Keratinocyte (primary cell): ENCODE data around the gene FAAP20. TPM values are rescaled to one million over a fixed set of nuclear protein-coding genes. Genes with fewer than 3 reads are reported as not detected.

Experiments used
- DNase-seq: peaks from one replicate; pipeline ENCODE4 v3.0.0-alpha.2; 2011; ENCODE audit warnings: low read depth, missing footprints, low spot score
- FAIRE-seq: peaks from 2 replicates; lab custom pipeline; 2011; peaks lifted over from hg19 to GRCh38; lab: Jason Lieb, UNC
- H2AFZ ChIP-seq: 2 replicates; pipeline ENCODE4 v1.6.0; 2012; ENCODE audit warnings: low read length, control low read depth, inconsistent platforms; ENCODE audit not compliant: control insufficient read depth
- H3K27ac ChIP-seq: 2 replicates; pipeline ENCODE4 v1.5.1; 2011; ENCODE audit warnings: low read length; ENCODE audit not compliant: control insufficient read depth, insufficient read depth
- H3K27me3 ChIP-seq: 3 replicates; pipeline ENCODE4 v1.6.0; 2011; ENCODE audit warnings: low read length; ENCODE audit not compliant: control insufficient read depth, insufficient read depth; ENCODE audit errors: extremely low read depth
- H3K36me3 ChIP-seq, 2 experiments: 2 replicates in 1 of 2; 3 replicates in 1 of 2; pipeline ENCODE4 v1.5.1; 2011; ENCODE audit warnings: low read length in 2 of 2, mild to moderate bottlenecking in 1 of 2; ENCODE audit not compliant: control insufficient read depth in 2 of 2, insufficient read depth in 2 of 2; ENCODE audit errors: extremely low read depth in 1 of 2
- H3K4me1 ChIP-seq: 3 replicates; pipeline ENCODE4 v1.5.1; 2011; ENCODE audit warnings: low read length; ENCODE audit not compliant: control insufficient read depth, insufficient read depth; ENCODE audit errors: extremely low read depth
- H3K4me2 ChIP-seq: 3 replicates; pipeline ENCODE4 v1.6.0; 2011; ENCODE audit warnings: low read depth, low read length; ENCODE audit not compliant: control insufficient read depth, insufficient read depth; ENCODE audit errors: extremely low read depth
- H3K4me3 ChIP-seq, 3 experiments: fragments of 200-600 bp in 1 of 3; sonication (generic) in 1 of 3; 2 replicates in 2 of 3; 3 replicates in 1 of 3; pipeline ENCODE4 v1.5.1; 2011 to 2016; ENCODE audit warnings: low read length in 3 of 3, mild to moderate bottlenecking in 3 of 3, control low read depth in 2 of 3, inconsistent platforms in 1 of 3, low read depth in 1 of 3, mixed read lengths in 1 of 3, mixed run types in 1 of 3, moderate library complexity in 1 of 3; ENCODE audit not compliant: control insufficient read depth in 2 of 3, insufficient read depth in 2 of 3; ENCODE audit errors: extremely low read depth in 1 of 3
- H3K79me2 ChIP-seq: 2 replicates; pipeline ENCODE4 v1.6.0; 2012; ENCODE audit warnings: low read length; ENCODE audit not compliant: control insufficient read depth, insufficient read depth
- H3K9ac ChIP-seq: 3 replicates; pipeline ENCODE4 v1.6.0; 2011; ENCODE audit warnings: low read length; ENCODE audit not compliant: control insufficient read depth, insufficient read depth; ENCODE audit errors: extremely low read depth
- H3K9me1 ChIP-seq: 3 replicates; pipeline ENCODE4 v1.6.0; 2011; ENCODE audit warnings: low read length; ENCODE audit not compliant: control insufficient read depth, insufficient read depth; ENCODE audit errors: extremely low read depth
- H3K9me3 ChIP-seq: 2 replicates; pipeline ENCODE4 v1.5.1; 2012; ENCODE audit warnings: low read depth, low read length; ENCODE audit not compliant: control insufficient read depth
- H4K20me1 ChIP-seq: 3 replicates; pipeline ENCODE4 v1.6.0; 2011; ENCODE audit warnings: low read length; ENCODE audit not compliant: control insufficient read depth, insufficient read depth; ENCODE audit errors: extremely low read depth
- CTCF ChIP-seq, 3 experiments: IDR thresholded peaks in 1 of 3; conservative IDR thresholded peaks in 1 of 3; optimal IDR thresholded peaks in 1 of 3; 2 replicates in 2 of 3; 3 replicates in 1 of 3; pipeline versions ENCODE3 to v1.5.1; 2011; ENCODE audit warnings: low read length in 3 of 3, mild to moderate bottlenecking in 3 of 3, moderate library complexity in 2 of 3, control low read depth in 1 of 3, inconsistent platforms in 1 of 3; ENCODE audit not compliant: insufficient read depth in 2 of 3; ENCODE audit errors: extremely low read depth in 1 of 3
- EZH2 ChIP-seq: IDR thresholded peaks from one replicate; pipeline ENCODE4 v1.6.1; 2012; ENCODE audit warnings: inconsistent platforms, mild to moderate bottlenecking, low read length, moderate library complexity
- dilution Hi-C: fragments of 300-500 bp; cut with MboI; formaldehyde crosslinking; loops from one replicate; pipeline ENCODE4 v1.7.0; 2020; ENCODE audit warnings: low sequenced_read_pairs; ENCODE audit not compliant: extremely low pct_ligation_motif_present
- polyA plus RNA-seq, 5 experiments: library from polyadenylated mRNA; depleted of rRNA in 3 of 5; stranded (reverse) in 3 of 5; stranded (forward) in 1 of 5; unstranded in 1 of 5; fragments of >200 nt; gene quantifications; 1 replicate in 1 of 5; 2 replicates in 3 of 5; 3 replicates in 1 of 5; pipeline versions ENCODE4 v1.2.1 to v1.2.3, GENCODE V29; 2011 to 2012; ENCODE audit warnings: missing spikeins in 2 of 5, low read depth in 1 of 5, low replicate concordance in 1 of 5

Gene FAAP20
- polyA plus RNA-seq, 1 donor (not counting 4 experiments of a cell fraction or from before 2014, with no cell fraction given) = 7.3 TPM

- Histone ChIP-seq H3K27ac (no peak overlapping the region), H3K4me2 (no peak overlapping the region), H3K9ac (no peak overlapping the region), H3K36me3 (peaks cover 2 to 5% of the 10 kb centered on the region in 2 experiments), H2AFZ (no peak overlapping the region), H3K79me2 (peaks cover 99% of the 10 kb centered on the region), H4K20me1 (peaks cover 53% of the 10 kb centered on the region), H3K9me3 (no peaks in the 10 kb centered on the region), H3K9me1 (peaks cover 5% of the 10 kb centered on the region), H3K4me3 (no peak overlapping the region), H3K4me1 (peaks cover 40% of the 10 kb centered on the region), H3K27me3 (no peaks in the 10 kb centered on the region)
- dilution Hi-C loops = no loop called here
- FAIRE-seq = no peak
- no peak for TF ChIP-seq CTCF (optimal IDR thresholded peaks at IDR 0.05 in 1 of 3, IDR thresholded peaks at IDR 0.05 in 1 of 3, conservative IDR thresholded peaks at IDR 0.05 in 1 of 3; ENCODE audit: extremely low read depth in 1 of 3, insufficient read depth in 2 of 3, low read length in 3 of 3)
- no peak for TF ChIP-seq EZH2
- no peak for DNase-seq
Observed at GRCh38 chr1:2236695-2237677, 42.4 kb upstream of the FAAP20 start.

GRCh38 chr1:2235300-2235998 is 40.9 kb upstream of the FAAP20 start:
- Histone ChIP-seq H3K36me3 (no peaks in the 10 kb centered on the region), H3K4me1 (peaks cover 54% of the 10 kb centered on the region), H3K79me2 (peaks cover 99% of the 10 kb centered on the region), H2AFZ (no peak overlapping the region), H3K4me3 (no peak overlapping the region), H3K9me3 (no peaks in the 10 kb centered on the region), H3K9ac (no peak overlapping the region), H4K20me1 (peaks cover 68% of the 10 kb centered on the region), H3K27ac (no peak overlapping the region), H3K27me3 (no peaks in the 10 kb centered on the region), H3K4me2 (no peak overlapping the region), H3K9me1 (peaks cover 5% of the 10 kb centered on the region)
- FAIRE-seq (no peak), DNase-seq (no peak)
- dilution Hi-C loops = no loop called here
- TF ChIP-seq EZH2 (no peak), CTCF (optimal IDR thresholded peaks at IDR 0.05 in 1 of 3, IDR thresholded peaks at IDR 0.05 in 1 of 3, conservative IDR thresholded peaks at IDR 0.05 in 1 of 3; ENCODE audit: extremely low read depth in 1 of 3, insufficient read depth in 2 of 3, low read length in 3 of 3) (no peak)
